Cardiac fibroblast (primary cell): ENCODE results near the gene PDZD8.

Experiments
- DNase-seq, 2 donors: peaks; one replicate each; pipeline versions ENCODE4 v3.0.0 to v3.0.0-alpha.2; 2010; ENCODE audit warnings: low read depth in 2 of 2
- H3K4me3 ChIP-seq, 2 donors: replicated peaks in 1 of 2; 1 replicate in 1 of 2; 2 replicates in 1 of 2; pipeline ENCODE4 v1.5.1; 2011; ENCODE audit warnings: low read depth in 2 of 2, low read length in 2 of 2, mild to moderate bottlenecking in 2 of 2, moderate library complexity in 1 of 2
- TF ChIP-seq, protein P1 (sequence below): IDR thresholded peaks from one replicate; pipeline ENCODE4 v1.5.1; 2011; ENCODE audit warnings: low read depth, mild to moderate bottlenecking, low read length, inconsistent platforms

PDZD8 gene

DNA sequence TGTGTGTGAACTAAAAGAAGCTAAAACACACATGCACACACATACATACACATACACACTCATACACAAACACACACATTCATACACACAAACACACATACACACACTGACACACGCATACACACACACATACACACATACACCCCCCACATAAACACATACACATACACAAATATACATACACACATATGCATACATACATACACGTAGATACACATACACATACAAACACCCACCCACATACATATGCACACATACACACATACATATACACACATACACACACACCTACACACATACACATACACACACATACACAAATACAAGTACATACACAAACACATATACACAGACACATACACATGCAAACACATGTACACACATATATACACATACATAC is 106.3 kb downstream of the PDZD8 start:
- TF ChIP-seq, protein P1, sequence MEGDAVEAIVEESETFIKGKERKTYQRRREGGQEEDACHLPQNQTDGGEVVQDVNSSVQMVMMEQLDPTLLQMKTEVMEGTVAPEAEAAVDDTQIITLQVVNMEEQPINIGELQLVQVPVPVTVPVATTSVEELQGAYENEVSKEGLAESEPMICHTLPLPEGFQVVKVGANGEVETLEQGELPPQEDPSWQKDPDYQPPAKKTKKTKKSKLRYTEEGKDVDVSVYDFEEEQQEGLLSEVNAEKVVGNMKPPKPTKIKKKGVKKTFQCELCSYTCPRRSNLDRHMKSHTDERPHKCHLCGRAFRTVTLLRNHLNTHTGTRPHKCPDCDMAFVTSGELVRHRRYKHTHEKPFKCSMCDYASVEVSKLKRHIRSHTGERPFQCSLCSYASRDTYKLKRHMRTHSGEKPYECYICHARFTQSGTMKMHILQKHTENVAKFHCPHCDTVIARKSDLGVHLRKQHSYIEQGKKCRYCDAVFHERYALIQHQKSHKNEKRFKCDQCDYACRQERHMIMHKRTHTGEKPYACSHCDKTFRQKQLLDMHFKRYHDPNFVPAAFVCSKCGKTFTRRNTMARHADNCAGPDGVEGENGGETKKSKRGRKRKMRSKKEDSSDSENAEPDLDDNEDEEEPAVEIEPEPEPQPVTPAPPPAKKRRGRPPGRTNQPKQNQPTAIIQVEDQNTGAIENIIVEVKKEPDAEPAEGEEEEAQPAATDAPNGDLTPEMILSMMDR: no peak
- no peak overlapping the region for H3K4me3 ChIP-seq
- no peak for DNase-seq

DNA sequence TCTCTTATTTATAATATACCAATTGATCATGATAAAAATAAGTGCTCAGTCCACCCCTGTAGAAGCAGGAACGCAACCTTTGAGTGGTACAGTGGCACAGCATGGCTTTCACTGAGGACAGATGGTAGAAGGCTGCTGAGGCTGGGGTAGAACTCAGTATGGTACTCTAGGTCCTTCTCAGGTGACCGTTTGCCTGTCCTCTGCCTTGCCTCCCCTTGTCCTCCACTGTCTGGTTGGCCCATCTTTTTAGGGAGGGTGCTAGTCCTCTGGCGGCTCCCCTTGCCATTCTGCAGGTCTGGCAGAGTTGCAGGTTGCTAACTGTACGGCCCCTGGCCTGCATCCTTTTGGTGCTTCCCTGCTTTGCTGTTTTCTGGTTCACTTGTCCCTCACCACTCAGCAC is 107.0 kb downstream of the PDZD8 start:
- H3K4me3 ChIP-seq: no peak overlapping the region
- TF ChIP-seq, protein P1: no peak
- no peak for DNase-seq

GRCh38 chr10:117266812-117267211 is 108.4 kb downstream of the PDZD8 start:
- TF ChIP-seq, protein P1: no peak
- no peak overlapping the region for H3K4me3 ChIP-seq

GRCh38 chr10:117266400-117266799 is 108.8 kb downstream of the PDZD8 start:
- TF ChIP-seq, protein P1: no peak
- no peak for DNase-seq
- H3K4me3 ChIP-seq: no peak overlapping the region

More at GRCh38 chr10:117266812-117267211, 108.4 kb downstream of the PDZD8 start:
- DNase-seq: no peak

DNA sequence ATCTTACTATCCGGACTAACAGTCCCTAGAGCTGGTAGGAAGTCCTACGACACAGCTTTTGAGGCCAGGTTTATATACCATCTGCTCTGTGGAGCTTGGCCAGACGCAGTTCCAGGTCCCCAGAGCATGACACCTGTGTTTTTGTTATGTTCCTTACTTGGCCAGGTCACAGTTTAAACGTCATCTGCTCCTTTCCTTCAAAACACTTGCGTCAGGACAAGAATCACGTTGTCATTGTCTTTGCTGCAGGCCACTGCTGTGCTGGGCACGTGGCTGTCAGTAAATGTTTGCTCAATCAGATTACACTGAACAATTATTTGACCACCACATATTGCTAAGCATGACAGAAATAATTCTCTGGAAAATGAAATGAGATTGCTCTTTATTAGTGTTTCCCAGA is 110.5 kb downstream of the PDZD8 start:
- DNase-seq: no peak
- H3K4me3 ChIP-seq: no peak overlapping the region
- TF ChIP-seq, protein P1: no peak

DNA sequence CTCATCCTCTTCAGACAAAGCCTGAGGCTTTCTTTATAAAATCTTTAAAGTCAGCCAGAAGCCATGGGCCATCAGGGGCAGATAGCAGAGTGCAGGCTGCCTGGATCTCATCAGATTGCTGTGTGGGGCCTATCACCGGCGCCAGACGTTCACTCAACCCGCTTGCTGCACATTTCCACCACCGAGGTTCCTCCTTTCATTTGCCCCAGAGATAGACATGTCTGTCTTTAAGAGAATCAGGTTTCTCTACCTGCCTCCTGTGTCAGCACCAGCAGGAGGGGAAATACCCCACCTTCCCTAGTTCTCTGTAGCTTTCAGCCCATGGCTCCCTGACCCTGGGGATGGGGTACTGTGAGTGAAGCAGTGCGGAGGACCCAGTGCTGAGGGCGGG is 112.3 kb downstream of the PDZD8 start:
- H3K4me3 ChIP-seq: no peak overlapping the region
- TF ChIP-seq, protein P1: no peak
- no peak for DNase-seq

DNA sequence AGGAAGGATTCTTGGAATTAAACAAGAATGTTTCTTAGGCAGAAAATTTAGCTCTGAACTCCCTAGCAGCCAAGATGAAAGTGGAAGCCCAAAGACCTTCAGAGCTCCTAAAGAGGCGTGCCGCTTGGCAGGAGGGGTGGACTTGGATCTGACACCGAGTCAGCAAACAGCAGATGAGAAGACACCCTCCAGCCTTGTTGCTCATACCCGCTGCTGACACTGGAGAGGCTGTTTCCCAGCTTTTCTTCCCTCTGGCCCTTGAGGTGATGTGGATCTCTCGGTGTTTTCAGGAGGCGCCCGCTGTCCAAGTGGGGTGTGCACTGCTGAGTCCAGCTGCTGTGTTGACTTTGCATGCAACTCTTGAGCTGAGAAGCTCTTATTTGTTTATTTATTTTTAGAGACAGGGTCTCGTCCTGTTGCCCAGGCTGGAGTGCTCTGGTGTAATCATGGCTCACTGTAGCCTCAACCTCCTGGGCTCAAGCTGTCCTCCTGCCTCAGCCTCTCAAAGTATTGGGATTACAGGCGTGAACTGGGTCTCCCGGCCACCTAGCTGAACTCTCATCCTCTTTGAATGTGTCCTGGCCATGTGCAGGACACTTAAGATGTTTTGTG is 112.8 kb downstream of the PDZD8 start:
- H3K4me3 ChIP-seq: no peak overlapping the region
- DNase-seq: no peak
- TF ChIP-seq, protein P1: no peak
